IPS-15b (cell line): ENCODE measurements around the gene PTPA.

Experiments
- H3K27me3 ChIP-seq: one replicate; pipeline ENCODE4 v1.6.1; 2013; ENCODE audit warnings: low read length; ENCODE audit not compliant: control insufficient read depth, insufficient read depth
- H3K36me3 ChIP-seq: one replicate; pipeline ENCODE4 v1.6.1; 2013; ENCODE audit warnings: low read length; ENCODE audit not compliant: control insufficient read depth, insufficient read depth
- H3K4me1 ChIP-seq: one replicate; pipeline ENCODE4 v1.6.1; 2013; ENCODE audit warnings: mild to moderate bottlenecking, low read length; ENCODE audit not compliant: control insufficient read depth, insufficient read depth
- H3K4me3 ChIP-seq: one replicate; pipeline ENCODE4 v1.5.1; 2013; ENCODE audit warnings: low read depth, low read length
- H3K9ac ChIP-seq: one replicate; pipeline ENCODE4 v1.6.1; 2013; ENCODE audit warnings: low read depth, mild to moderate bottlenecking, low read length
- H3K9me3 ChIP-seq: one replicate; pipeline ENCODE4 v1.6.1; 2013; ENCODE audit warnings: mild to moderate bottlenecking, low read length; ENCODE audit not compliant: control insufficient read depth, insufficient read depth

The PTPA gene

DNA sequence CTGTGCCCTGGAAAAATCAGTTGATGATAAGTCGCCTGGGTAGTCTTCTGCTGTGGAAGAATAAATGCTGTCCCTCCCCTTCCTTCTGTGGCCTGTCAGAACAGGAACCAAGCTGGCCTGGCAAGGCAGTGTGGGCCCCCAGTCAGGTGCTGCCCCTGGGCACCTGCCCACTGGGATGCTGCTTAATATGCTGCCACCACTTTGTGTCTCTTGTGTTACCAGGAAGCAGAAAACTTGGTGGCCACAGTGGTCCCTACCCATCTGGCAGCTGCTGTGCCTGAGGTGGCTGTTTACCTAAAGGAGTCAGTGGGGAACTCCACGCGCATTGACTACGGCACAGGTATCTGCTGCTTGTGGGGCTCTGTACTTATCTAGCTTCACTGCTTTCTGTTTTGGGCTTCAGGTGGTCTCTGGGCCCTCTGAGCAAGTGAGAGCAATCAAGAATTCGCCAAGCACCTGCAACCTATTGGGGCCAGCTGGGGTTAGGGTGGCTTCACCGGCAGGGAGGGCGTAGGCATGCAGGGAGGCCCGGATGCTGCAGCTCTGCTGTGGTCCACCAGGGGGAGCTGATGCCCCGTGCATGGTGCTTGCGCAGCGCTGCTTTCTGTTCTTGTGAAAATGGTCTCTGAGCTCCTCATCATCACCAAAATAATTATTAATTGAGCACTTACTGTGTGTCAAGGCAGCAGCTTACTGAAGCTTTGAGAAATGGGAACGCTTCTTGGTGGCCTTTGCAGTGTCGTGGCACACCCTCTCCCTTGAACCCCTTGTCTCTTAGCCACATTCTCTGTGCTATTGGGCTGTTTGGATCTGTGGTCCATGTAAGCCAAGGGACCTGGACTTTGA is 20.3 kb downstream of the PTPA start:
- Histone ChIP-seq H3K4me1 (peaks cover 7% of the 10 kb centered on the region), H3K9me3 (no peaks in the 10 kb centered on the region), H3K36me3 (peaks cover 31% of the 10 kb centered on the region), H3K27me3 (no peaks in the 10 kb centered on the region), H3K4me3 (no peak overlapping the region), H3K9ac (no peak overlapping the region)

DNA sequence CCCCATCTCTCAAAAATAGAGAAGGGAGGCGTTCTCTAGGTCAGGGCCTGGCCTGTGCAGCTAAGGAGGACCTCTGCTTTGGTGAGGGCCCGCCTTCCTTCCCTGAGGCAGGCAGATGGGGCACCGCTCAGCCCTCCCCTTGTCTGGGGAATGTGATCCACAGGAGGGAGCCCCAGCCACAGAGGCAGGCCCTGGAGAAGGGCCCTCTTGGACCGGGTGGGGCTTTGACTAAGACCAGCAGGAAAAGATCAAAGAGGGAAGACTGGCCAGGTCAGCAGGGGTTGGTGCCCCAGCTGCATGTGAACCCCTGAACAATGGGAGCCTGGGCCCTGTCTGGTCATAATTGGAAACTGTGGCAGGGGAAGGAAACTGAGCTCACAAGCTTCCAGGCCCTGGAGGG is 21.9 kb downstream of the PTPA start:
- Histone ChIP-seq H3K9ac (no peak overlapping the region), H3K36me3 (peaks cover 41% of the 10 kb centered on the region), H3K4me1 (no peaks in the 10 kb centered on the region), H3K27me3 (no peaks in the 10 kb centered on the region), H3K4me3 (no peak overlapping the region), H3K9me3 (no peaks in the 10 kb centered on the region)

DNA sequence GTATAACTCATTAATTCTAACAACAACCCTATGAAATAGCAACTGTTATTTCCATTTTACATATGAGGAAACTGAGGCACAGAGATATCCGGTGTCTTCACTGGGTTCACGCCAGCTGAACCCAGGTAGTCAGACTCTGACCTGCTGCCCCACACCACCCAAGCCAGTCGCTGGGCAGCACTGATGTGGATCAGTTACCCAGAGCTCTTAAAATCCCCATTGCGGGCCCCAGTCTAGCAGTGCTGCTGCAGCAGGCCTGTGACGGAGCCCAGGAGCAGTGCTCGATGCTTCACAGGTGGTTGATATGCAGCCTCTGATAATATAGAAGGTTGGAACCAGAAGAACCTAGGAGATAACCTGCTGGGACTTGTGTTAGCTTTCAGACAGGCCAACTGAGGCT is 24.3 kb downstream of the PTPA start:
- peaks cover 9% of the 10 kb centered on the region for H3K4me1 ChIP-seq
- H3K27me3 ChIP-seq, result no peaks in the 10 kb centered on the region
- H3K9me3 ChIP-seq, result no peaks in the 10 kb centered on the region
- H3K4me3 ChIP-seq, result no peak overlapping the region
- H3K9ac ChIP-seq, result no peak overlapping the region
- peaks cover 34% of the 10 kb centered on the region for H3K36me3 ChIP-seq

DNA sequence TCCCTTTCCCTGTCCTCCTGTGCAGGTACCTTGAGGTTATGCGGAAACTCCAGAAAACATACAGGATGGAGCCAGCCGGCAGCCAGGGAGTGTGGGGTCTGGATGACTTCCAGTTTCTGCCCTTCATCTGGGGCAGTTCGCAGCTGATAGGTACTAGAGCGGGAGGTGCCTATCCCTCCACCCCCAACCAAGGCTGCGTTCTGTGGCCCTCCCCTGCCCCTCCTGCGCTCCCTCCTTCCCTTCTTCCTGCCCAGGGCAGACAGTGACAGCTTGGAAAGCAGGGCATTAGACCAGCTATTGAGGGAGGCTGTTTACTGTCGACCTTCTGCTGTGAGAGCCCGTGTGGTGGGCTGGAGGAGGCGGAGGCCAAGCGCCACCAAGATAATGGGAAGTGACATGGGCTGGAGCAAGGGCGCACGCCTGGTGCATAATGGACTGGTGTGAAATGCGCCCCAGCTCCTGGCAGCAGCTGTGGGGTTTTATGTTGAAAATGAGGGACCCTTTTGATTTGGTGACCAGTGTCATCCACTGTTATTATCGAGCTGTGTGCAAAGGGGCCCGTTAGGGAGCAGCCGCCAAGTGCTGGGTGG is 25.3 kb downstream of the PTPA start:
- no peaks in the 10 kb centered on the region for H3K9me3 ChIP-seq
- H3K4me3 ChIP-seq, result no peak overlapping the region
- peaks cover 25% of the 10 kb centered on the region for H3K36me3 ChIP-seq
- H3K9ac ChIP-seq, result no peak overlapping the region
- H3K27me3 ChIP-seq, result no peaks in the 10 kb centered on the region
- peaks cover 17% of the 10 kb centered on the region for H3K4me1 ChIP-seq

DNA sequence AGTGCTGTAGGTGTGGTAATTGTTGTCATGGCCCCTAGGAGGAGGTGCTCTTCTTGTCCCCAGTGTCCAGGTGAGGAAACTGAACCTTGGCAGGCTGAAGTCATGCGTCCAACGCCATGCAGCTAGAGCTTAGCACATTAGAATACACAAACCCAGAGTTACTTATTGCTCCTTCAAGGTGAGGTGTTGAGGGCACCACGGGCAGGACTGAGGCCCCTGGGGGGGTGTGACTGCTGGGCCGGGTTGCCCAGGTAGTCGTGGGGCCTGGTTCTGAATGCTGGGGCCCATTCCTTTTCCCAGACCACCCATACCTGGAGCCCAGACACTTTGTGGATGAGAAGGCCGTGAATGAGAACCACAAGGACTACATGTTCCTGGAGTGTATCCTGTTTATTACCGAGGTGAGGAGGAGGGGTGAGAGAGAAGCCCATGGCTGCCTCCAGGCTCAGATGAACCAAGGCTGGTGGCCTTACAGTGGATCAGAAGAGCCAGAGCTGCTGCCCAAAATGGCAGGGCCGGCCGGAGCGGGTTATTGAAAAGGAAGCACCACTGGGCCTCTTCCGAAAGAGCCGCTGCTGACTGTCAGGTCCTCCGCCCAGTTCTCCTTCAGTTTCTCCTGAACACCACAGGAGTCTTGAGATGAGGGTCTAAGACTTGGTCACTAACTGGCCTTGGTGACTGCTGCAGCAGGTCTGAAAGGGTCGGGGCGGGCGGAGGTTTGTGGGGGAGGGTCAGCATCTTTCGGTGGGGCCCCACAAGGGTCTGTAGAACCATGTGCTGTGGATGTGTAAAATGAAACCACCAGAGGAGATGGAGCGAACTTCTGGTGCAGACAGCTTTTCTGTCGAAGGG is 26.3 kb downstream of the PTPA start:
- Histone ChIP-seq H3K4me3 (no peak overlapping the region), H3K9ac (no peak overlapping the region), H3K9me3 (no peaks in the 10 kb centered on the region), H3K27me3 (no peaks in the 10 kb centered on the region), H3K4me1 (peaks cover 25% of the 10 kb centered on the region), H3K36me3 (peaks cover 24% of the 10 kb centered on the region)

DNA sequence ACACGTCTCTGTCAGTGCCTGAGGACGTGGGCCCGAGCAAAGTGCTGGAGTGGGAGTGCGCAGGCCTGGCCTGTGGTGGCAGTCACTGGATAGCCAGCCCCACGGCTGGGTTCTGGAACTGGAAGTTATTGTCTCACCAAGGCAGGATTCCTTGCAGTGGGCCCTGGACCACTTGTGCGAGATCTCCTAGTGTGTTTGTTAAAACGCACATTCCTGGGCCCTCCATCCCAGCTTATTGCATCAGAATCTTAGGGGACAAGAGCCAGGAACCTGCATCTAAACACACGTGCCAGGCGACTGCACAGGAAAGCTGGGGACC is 26.9 kb downstream of the PTPA start:
- Histone ChIP-seq H3K4me1 (peaks cover 29% of the 10 kb centered on the region), H3K9ac (no peak overlapping the region), H3K9me3 (no peaks in the 10 kb centered on the region), H3K27me3 (no peaks in the 10 kb centered on the region), H3K4me3 (no peak overlapping the region), H3K36me3 (peaks cover 25% of the 10 kb centered on the region)

DNA sequence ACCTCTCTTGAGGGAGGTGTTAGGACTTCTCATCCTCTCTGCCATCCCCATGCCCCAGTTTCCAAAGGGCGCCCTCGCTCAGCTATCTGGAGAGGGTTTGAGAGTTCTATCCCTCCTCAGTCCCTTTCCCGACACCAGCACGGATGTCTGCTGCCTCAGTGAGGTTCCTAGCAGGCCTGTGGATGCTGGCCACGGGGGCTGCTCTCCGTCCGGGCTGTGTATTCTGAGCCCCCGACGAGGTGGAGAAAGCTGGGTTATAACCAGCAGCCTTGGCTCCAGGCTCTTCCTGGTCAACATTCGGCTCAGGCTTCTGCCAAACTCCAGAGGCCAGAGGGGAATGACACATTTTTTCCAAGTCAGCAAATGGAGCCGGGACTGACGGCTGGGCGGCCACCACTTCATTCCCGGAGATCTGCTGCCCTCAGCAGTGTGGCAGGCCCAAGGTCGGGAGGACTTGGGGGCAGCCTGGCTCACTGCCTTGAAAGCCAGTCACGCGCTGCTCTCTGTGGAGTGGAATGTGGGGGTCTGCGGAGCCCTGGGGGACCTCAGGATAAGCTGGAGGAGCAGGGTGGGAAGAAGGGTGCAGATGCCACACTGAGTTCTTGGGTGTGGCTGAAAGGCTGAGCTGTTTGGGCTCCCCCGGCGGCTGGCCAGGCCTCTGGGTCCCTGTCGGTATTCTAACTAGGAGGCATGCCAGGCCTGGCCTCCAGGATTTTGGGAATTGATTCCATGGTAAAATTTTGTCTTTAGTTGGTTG is 27.4 kb downstream of the PTPA start:
- no peaks in the 10 kb centered on the region for H3K27me3 ChIP-seq
- H3K9me3 ChIP-seq, result no peaks in the 10 kb centered on the region
- H3K36me3 ChIP-seq, result peaks cover 28% of the 10 kb centered on the region
- H3K4me1 ChIP-seq, result peaks cover 33% of the 10 kb centered on the region
- no peak overlapping the region for H3K9ac ChIP-seq
- no peak overlapping the region for H3K4me3 ChIP-seq

DNA sequence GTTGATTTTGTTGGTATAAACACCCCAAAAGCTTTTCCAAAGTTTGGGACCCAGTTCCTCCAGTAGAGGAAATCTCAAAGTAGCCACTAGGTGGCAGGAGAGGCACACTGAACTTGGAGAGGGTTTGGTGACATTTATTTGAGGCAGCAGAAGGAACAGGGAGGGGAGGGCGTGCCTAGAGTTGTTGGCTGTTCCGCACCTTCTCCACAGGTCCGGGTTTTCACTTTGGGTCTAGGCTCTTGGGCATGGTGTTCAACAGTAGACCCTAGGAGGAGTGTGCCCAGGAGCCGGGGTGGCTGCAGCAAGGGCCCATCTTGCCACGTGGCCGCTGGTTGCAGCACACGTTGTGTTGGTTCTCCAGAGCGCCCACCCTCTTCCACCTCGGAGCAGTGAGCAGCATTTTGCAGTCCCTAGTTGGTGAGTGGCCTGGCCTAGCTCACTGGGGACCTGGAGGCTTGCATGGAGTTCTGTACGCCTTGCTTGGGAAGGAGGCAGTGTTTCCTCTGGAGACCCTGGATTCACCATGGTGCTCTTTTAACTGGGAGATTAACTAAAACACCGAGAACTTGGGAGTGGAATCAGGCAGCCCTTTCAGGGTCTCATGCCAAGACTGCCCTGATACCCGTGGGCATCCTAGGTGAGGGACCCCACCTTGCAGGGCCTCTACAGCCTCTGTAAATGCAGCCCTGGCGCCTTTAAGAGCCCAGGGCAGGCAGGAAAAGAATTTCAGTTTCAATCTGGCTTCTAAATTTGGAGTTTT is 28.2 kb downstream of the PTPA start:
- Histone ChIP-seq H3K9me3 (no peaks in the 10 kb centered on the region), H3K36me3 (peaks cover 32% of the 10 kb centered on the region), H3K9ac (peak overlapping the region; percentile 75), H3K27me3 (no peaks in the 10 kb centered on the region), H3K4me1 (peaks cover 33% of the 10 kb centered on the region), H3K4me3 (peak overlapping the region; percentile 36)

DNA sequence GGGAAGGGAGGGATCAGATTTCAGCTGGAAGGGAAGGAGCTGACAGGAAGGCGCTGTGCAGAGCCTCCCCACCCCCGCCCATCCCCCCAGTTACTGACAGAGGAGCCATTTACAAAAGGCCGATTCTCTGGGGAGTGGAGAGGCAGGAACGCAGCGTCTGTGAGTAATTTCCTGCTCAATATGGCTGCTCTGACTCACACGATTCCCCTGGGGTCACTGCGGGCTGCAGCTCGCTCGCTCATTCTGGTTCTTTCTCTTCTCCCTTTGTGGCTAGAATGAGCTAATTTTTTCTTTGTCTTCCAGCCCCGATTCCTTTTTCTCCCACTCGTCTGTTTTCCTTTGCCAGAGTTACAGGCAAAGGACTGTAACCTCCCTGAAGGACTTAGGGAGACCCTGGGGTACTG is 28.8 kb downstream of the PTPA start:
- Histone ChIP-seq H3K4me1 (peaks cover 33% of the 10 kb centered on the region), H3K9me3 (no peaks in the 10 kb centered on the region), H3K9ac (peak overlapping the region; percentile 94), H3K4me3 (peak overlapping the region; percentile 40), H3K36me3 (peaks cover 32% of the 10 kb centered on the region), H3K27me3 (no peaks in the 10 kb centered on the region)

DNA sequence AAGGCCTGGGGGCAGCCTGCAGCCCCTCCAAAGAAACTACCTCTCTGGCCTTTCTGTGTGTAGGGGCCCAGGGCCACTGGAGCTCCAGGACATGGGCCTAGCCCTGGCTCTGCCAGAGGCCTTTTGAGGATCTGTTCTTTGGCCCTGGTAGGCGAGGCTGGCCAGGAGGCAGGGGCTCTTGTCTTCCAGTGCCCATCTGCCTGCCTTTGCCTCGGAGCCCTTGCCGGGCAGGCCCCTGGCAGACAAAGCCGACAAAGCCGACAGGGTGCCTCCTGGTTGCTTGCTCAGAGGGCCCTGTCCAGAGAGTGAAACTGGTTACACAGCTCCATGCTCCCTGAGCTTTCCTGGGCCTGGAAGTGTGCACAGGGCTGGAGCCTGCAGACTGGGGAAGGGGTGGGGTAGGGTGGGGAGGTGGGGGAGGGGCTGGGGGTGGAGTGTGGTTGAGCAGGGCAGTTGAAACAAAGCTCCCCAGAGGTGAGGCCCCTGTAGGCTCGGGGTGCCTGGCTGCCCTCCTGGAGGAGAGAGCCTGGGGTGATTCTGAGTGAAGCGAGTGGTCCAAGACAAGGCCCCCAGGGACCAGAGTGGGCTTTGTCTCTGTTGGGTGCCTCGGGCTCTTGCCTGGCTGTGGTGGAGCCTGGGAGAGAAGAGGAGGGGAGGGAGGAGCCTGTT is 29.3 kb downstream of the PTPA start:
- peak overlapping the region; percentile 40 for H3K4me3 ChIP-seq

More for the DNA sequence above, 29.3 kb downstream of the PTPA start:
- Histone ChIP-seq H3K4me1 (peaks cover 38% of the 10 kb centered on the region), H3K9me3 (no peaks in the 10 kb centered on the region), H3K36me3 (peaks cover 29% of the 10 kb centered on the region), H3K27me3 (no peaks in the 10 kb centered on the region), H3K9ac (peak overlapping the region; percentile 94)
